PC-3 (cell line): Measurements from ENCODE around the gene LYSMD3. TPM values are rescaled to one million over a fixed set of nuclear protein-coding genes. Genes with fewer than 3 reads are reported as not detected.

ENCODE experiments used
- ATAC-seq: fragments of 200-7000 bp; cut with Tn5 transposase; 2 replicates; pipeline ENCODE4 v1.9.1; 2020; ENCODE audit warnings: mild to moderate bottlenecking, moderate library complexity
- BruUV-seq: library from RNA; stranded (reverse); fragments of 400-500 nt; replicated peaks from 2 replicates; lab custom pipeline; 2021; lab: Mats Ljungman, UMichigan
- CTCF ChIA-PET: fragments of 300-600 bp; sonication (Branson Sonifier 250); formaldehyde crosslinking; loops from one replicate; lab custom pipeline; 2022; ENCODE audit warnings: antibody characterized with exemption; lab: Charles Lee
- POLR2A ChIA-PET: fragments of 300-600 bp; sonication (Branson Sonifier 250); formaldehyde crosslinking; loops from one replicate; lab custom pipeline; 2022; ENCODE audit warnings: antibody characterized with exemption; ENCODE audit not compliant: unreplicated experiment; lab: Charles Lee
- DNase-seq: peaks from one replicate; pipeline ENCODE4 v3.0.0-alpha.2; 2015
- H2AFZ ChIP-seq: fragments of 300-600 bp; sonication (generic); 2 replicates; pipeline ENCODE4 v1.6.0; 2016; ENCODE audit warnings: antibody characterized with exemption, low read length
- H3F3A ChIP-seq: fragments of 300-600 bp; sonication (generic); one replicate; pipeline ENCODE4 v1.6.0; 2017; ENCODE audit warnings: antibody characterized with exemption, low read length, control low read depth, mild to moderate bottlenecking; ENCODE audit not compliant: unreplicated experiment
- H3K27ac ChIP-seq: fragments of 300-600 bp; sonication (generic); 2 replicates; pipeline ENCODE4 v1.5.1; 2016; ENCODE audit warnings: mild to moderate bottlenecking, low read length
- H3K27me3 ChIP-seq: fragments of 300-600 bp; sonication (generic); 2 replicates; pipeline ENCODE4 v1.6.1; 2016; ENCODE audit warnings: low read length, mixed read lengths
- H3K36me3 ChIP-seq: fragments of 300-600 bp; sonication (generic); 2 replicates; pipeline ENCODE4 v1.6.1; 2016; ENCODE audit warnings: low read depth, mixed run types, low read length, mixed read lengths
- H3K4me1 ChIP-seq: fragments of 300-600 bp; sonication (generic); 2 replicates; pipeline ENCODE4 v1.5.1; 2016; ENCODE audit warnings: low read length; ENCODE audit not compliant: insufficient read depth
- H3K4me2 ChIP-seq: fragments of 300-600 bp; sonication (generic); 2 replicates; pipeline ENCODE4 v1.6.0; 2016; ENCODE audit warnings: low read length
- H3K4me3 ChIP-seq: fragments of 300-600 bp; sonication (generic); 2 replicates; pipeline ENCODE4 v1.5.1; 2016; ENCODE audit warnings: mild to moderate bottlenecking, low read length, mixed read lengths
- H3K79me2 ChIP-seq: fragments of 300-600 bp; sonication (generic); 2 replicates; pipeline ENCODE4 v1.6.1; 2017; ENCODE audit warnings: low read length, mixed read lengths
- H3K9ac ChIP-seq: fragments of 300-600 bp; sonication (generic); 2 replicates; pipeline ENCODE4 v1.6.0; 2016; ENCODE audit warnings: mild to moderate bottlenecking, low read length
- H3K9me2 ChIP-seq: fragments of 300-600 bp; sonication (generic); replicated peaks from 2 replicates; pipeline ENCODE4 v1.6.1; 2016; ENCODE audit warnings: mixed run types, low read length, mixed read lengths
- H3K9me3 ChIP-seq: fragments of 300-600 bp; sonication (generic); 2 replicates; pipeline ENCODE4 v1.6.1; 2016; ENCODE audit warnings: low read length, mixed read lengths
- H4K20me1 ChIP-seq: fragments of 300-600 bp; sonication (generic); 2 replicates; pipeline ENCODE4 v1.6.1; 2016; ENCODE audit warnings: low read length, mixed read lengths
- EZH2 ChIP-seq: fragments of 300-600 bp; sonication (generic); IDR thresholded peaks from one replicate; pipeline ENCODE4 v1.6.1; 2017; ENCODE audit warnings: antibody characterized with exemption, mild to moderate bottlenecking, low read length; ENCODE audit not compliant: unreplicated experiment
- EZH2phosphoT487 ChIP-seq: fragments of 300-600 bp; sonication (generic); IDR thresholded peaks from 2 replicates; pipeline ENCODE4 v1.6.1; 2018; ENCODE audit warnings: mild to moderate bottlenecking, antibody characterized with exemption, low read length, borderline replicate concordance
- intact Hi-C: fragments of 100-400 bp; cut with micrococcal nuclease; formaldehyde crosslinking; loops from 2 replicates; pipeline ENCODE4 v1.9.0; 2023
- total RNA-seq: library from RNA; depleted of rRNA; stranded (reverse); fragments of >200 nt; gene quantifications from 2 replicates; pipeline ENCODE4 v1.2.3, GENCODE V29; 2014
- TF ChIP-seq, protein P1 (sequence below): fragments of 300-600 bp; sonication (generic); conservative IDR thresholded peaks from 2 replicates; pipeline ENCODE4 v1.5.1; 2017; ENCODE audit warnings: antibody characterized with exemption, low read depth, mild to moderate bottlenecking, low read length

Gene LYSMD3
- total RNA-seq, 1 experiment from 2014 or later: 10.0 TPM

DNA sequence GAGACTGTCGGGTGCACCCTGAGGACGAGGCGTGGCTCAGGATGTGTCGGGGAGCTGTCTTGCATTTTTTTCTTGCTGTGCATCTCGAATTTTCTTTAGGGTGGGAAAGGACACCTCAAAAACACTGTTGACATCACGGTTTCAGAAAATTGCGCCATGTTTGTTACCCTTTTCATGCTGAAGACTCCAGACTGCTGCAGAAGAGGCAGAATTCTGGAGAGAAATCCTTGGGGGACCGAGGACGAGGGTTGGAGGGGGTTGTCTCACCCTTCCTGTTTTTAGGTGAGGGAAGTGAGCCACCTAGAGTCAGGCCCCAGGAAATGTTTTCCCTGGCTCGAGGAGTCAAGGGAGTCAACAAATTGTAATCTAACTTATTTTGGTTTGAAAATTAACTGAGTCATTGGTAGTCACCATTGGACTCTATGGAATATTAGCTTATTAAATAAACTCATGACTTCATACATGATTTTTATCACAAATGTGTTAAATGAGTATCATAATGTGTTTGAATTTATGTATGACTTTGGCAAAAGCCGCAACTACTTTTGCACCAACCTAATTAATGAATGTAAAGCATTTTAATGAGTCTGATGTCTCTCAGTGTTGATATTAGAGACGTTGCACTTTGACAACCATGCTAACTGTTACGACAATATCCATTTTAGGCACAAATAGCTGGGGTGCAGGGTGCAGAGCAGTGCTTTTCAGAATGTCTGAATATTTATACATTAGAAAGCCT is 724 bp upstream of the LYSMD3 start:
- intact Hi-C loops: loop anchor here (1.0 to 5.0 kb wide), 9 partner anchors 11 to 252 kb away; partner anchors contain the start of genes ADGRV1, MBLAC2 and POLR3G
- peak overlapping the region; percentile 65 for H3K27ac ChIP-seq

DNA sequence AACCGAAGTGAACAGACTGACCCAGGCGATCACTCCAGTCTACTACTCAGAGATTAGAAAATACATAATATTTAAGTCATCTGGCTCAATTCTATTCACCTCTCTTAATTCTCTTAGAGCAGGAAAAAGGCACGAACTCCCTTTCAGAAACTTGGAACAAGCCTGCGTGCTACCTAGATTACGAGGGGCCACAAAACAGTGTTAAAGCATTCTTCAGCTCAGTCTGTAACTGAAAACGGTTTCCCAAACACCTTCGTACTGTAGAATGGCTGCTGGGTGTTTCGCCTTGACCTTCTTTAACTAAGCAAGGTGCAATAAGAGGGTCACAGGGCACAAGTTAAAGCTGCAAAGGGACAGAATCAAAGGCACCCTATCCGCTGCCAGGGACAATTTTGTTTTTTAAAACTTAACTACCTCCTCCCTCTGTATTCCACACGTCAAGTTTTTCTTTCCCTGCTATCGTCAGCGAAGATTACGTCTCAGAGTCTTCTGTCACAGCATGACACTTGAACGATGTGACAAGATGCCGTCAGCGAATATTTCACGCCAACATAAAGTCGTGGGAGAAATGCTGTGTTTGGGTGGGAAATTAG is 687 bp downstream of the LYSMD3 start:
- ATAC-seq (0 out of 2 replicates have a peak, but pooled peaks have one; percentile 0), DNase-seq (no peak)
- H2AFZ ChIP-seq: peak overlapping the region; percentile 86
- peaks cover 9% of the 10 kb centered on the region for H3K36me3 ChIP-seq
- peaks cover 34% of the 10 kb centered on the region for H3K4me1 ChIP-seq
- no peaks in the 10 kb centered on the region for H3F3A ChIP-seq
- intact Hi-C loops: loop anchor here (1.0 kb wide), 3 partner anchors 9 to 54 kb away; partner anchors contain the start of genes MBLAC2 and POLR3G
- TF ChIP-seq EZH2phosphoT487 (no peak), EZH2 (no peak)
- TF ChIP-seq, protein P1, sequence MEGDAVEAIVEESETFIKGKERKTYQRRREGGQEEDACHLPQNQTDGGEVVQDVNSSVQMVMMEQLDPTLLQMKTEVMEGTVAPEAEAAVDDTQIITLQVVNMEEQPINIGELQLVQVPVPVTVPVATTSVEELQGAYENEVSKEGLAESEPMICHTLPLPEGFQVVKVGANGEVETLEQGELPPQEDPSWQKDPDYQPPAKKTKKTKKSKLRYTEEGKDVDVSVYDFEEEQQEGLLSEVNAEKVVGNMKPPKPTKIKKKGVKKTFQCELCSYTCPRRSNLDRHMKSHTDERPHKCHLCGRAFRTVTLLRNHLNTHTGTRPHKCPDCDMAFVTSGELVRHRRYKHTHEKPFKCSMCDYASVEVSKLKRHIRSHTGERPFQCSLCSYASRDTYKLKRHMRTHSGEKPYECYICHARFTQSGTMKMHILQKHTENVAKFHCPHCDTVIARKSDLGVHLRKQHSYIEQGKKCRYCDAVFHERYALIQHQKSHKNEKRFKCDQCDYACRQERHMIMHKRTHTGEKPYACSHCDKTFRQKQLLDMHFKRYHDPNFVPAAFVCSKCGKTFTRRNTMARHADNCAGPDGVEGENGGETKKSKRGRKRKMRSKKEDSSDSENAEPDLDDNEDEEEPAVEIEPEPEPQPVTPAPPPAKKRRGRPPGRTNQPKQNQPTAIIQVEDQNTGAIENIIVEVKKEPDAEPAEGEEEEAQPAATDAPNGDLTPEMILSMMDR: no peak
- peak overlapping the region; percentile 90 for H3K9ac ChIP-seq
- H3K4me2 ChIP-seq: peak overlapping the region; percentile 88
- POLR2A ChIA-PET: no interaction called here
- H4K20me1 ChIP-seq: peaks cover 11% of the 10 kb centered on the region; the same call in 1 of the 2 replicates
- CTCF ChIA-PET: interaction anchor here (0.6 to 2.1 kb wide), 3 partner anchors 54 to 89 kb away, joined by 4 to 7 read pairs (median 6); partner anchors contain the start of genes MBLAC2 and POLR3G
- H3K27me3 ChIP-seq: no peaks in the 10 kb centered on the region
- H3K79me2 ChIP-seq: peaks cover 36% of the 10 kb centered on the region
- peak overlapping the region; percentile 85 for H3K4me3 ChIP-seq
- TSS peak; percentile 55 for BruUV-seq
- H3K27ac ChIP-seq: peak overlapping the region; percentile 52
- no peaks in the 10 kb centered on the region for H3K9me3 ChIP-seq
- H3K9me2 ChIP-seq: no peaks in the 10 kb centered on the region

More for the DNA sequence above, 724 bp upstream of the LYSMD3 start:
- Histone ChIP-seq H3K4me3 (peak overlapping the region; percentile 85), H3K4me2 (peak overlapping the region; percentile 88), H3K4me1 (peaks cover 41% of the 10 kb centered on the region), H3F3A (peaks cover 4% of the 10 kb centered on the region), H4K20me1 (peaks cover 11% of the 10 kb centered on the region; the same call in 1 of the 2 replicates), H3K9me2 (no peaks in the 10 kb centered on the region), H3K36me3 (peaks cover 1% of the 10 kb centered on the region; the same call in 1 of the 2 replicates), H3K9ac (peak overlapping the region; percentile 73), H3K27me3 (no peaks in the 10 kb centered on the region), H3K9me3 (no peaks in the 10 kb centered on the region), H2AFZ (peak overlapping the region; percentile 97), H3K79me2 (peaks cover 36% of the 10 kb centered on the region)
- CTCF ChIA-PET: interaction anchor here (0.5 to 2.1 kb wide), 16 partner anchors 11 to 272 kb away, joined by 3 to 9 read pairs (median 4); partner anchors contain the start of genes MBLAC2 and POLR3G
- POLR2A ChIA-PET: interaction anchor here (0.6 to 1.4 kb wide), 3 partner anchors 56 to 93 kb away, joined by 3 to 6 read pairs (median 5); partner anchors contain the start of genes MBLAC2 and POLR3G
- DNase-seq: peak; percentile 93
- TSS peak; percentile 86 for BruUV-seq
- TF ChIP-seq EZH2phosphoT487: no peak
- TF ChIP-seq, protein P1: peak; percentile 92
- ATAC-seq: peak; percentile 70
